Endothelial cell (in vitro differentiated cells): ENCODE measurements around the gene ENTREP1. TPM values are rescaled to one million over a fixed set of nuclear protein-coding genes. Genes with fewer than 3 reads are reported as not detected.

Experiments used
- DNase-seq: peaks from one replicate; pipeline ENCODE4 v3.0.0; 2021; ENCODE audit warnings: low spot score
- H3K27ac Mint-ChIP-seq: one replicate; pipeline ENCODE4 v1.8.0; 2021; ENCODE audit warnings: mixed read lengths, inconsistent platforms; ENCODE audit not compliant: unreplicated experiment
- H3K27me3 Mint-ChIP-seq: one replicate; pipeline ENCODE4 v1.8.0; 2021; ENCODE audit warnings: mild to moderate bottlenecking, moderate library complexity, mixed read lengths, inconsistent platforms; ENCODE audit not compliant: unreplicated experiment
- H3K36me3 Mint-ChIP-seq: one replicate; pipeline ENCODE4 v1.8.0; 2021; ENCODE audit warnings: mild to moderate bottlenecking, low read depth, mixed read lengths, inconsistent platforms; ENCODE audit not compliant: unreplicated experiment
- H3K4me1 Mint-ChIP-seq: one replicate; pipeline ENCODE4 v1.8.0; 2021; ENCODE audit warnings: mild to moderate bottlenecking, mixed read lengths, inconsistent platforms; ENCODE audit not compliant: unreplicated experiment
- H3K4me3 Mint-ChIP-seq: one replicate; pipeline ENCODE4 v1.8.0; 2021; ENCODE audit warnings: mild to moderate bottlenecking, mixed read lengths, inconsistent platforms; ENCODE audit not compliant: unreplicated experiment
- H3K9me3 Mint-ChIP-seq: one replicate; pipeline ENCODE4 v1.8.0; 2021; ENCODE audit warnings: mixed read lengths, inconsistent platforms; ENCODE audit not compliant: unreplicated experiment
- total RNA-seq: library from RNA; stranded (reverse); fragmentation: NEBNext Ultra II Directional; extraction: Animal tissue kit (Norgen Biotek cat#: 25700); gene quantifications from one replicate; pipeline ENCODE4 v1.2.1, GENCODE V29; 2021; ENCODE audit not compliant: unreplicated experiment
- TF ChIP-seq, protein P1 (sequence below): fragments of 200-600 bp; sonication (generic); IDR thresholded peaks from one replicate; pipeline ENCODE4 v1.5.0; 2021; ENCODE audit warnings: antibody characterized with exemption; ENCODE audit not compliant: unreplicated experiment

The ENTREP1 gene
- total RNA-seq, 1 donor from 2014 or later: 11.8 TPM

DNA sequence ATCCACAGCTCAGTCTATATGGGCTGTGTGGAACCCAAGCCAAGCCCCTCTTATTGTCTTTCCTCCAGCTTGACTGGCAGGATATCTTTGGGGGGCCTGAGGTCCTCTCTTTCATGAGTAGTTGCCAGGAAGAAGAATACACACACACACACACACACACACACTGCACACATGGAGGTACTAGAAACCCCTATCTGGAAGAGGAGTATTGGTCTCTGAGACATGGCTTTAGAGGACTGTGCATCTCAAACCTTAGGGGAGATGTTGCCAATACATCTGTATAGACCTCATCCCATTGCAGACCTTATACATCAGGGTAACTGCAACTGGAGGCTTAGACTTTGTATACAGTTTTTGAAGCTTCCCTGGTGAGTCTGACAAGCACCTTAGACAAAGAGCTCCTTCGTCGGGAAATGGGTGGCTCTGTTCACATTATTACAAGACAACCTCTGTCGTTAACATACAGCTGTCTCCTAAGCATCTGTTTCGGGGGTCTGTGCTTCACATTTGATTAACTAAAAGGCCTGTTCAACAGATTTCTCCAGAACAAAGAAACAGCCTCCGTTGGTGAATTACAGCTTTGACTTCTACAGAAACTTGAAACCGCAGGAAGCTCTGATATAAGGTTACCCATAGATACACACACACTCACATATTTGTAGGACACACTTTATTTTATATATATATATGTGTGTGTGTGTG lies 5.5 kb upstream of the ENTREP1 start:
- no peaks in the 10 kb centered on the region for H3K36me3 Mint-ChIP-seq
- no peak overlapping the region for H3K4me3 Mint-ChIP-seq
- H3K4me1 Mint-ChIP-seq: peaks cover 7% of the 10 kb centered on the region
- no peak overlapping the region for H3K27ac Mint-ChIP-seq
- TF ChIP-seq, protein P1, sequence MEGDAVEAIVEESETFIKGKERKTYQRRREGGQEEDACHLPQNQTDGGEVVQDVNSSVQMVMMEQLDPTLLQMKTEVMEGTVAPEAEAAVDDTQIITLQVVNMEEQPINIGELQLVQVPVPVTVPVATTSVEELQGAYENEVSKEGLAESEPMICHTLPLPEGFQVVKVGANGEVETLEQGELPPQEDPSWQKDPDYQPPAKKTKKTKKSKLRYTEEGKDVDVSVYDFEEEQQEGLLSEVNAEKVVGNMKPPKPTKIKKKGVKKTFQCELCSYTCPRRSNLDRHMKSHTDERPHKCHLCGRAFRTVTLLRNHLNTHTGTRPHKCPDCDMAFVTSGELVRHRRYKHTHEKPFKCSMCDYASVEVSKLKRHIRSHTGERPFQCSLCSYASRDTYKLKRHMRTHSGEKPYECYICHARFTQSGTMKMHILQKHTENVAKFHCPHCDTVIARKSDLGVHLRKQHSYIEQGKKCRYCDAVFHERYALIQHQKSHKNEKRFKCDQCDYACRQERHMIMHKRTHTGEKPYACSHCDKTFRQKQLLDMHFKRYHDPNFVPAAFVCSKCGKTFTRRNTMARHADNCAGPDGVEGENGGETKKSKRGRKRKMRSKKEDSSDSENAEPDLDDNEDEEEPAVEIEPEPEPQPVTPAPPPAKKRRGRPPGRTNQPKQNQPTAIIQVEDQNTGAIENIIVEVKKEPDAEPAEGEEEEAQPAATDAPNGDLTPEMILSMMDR: no peak
- peaks cover 6% of the 10 kb centered on the region for H3K27me3 Mint-ChIP-seq
- H3K9me3 Mint-ChIP-seq: no peaks in the 10 kb centered on the region
- no peak for DNase-seq

DNA sequence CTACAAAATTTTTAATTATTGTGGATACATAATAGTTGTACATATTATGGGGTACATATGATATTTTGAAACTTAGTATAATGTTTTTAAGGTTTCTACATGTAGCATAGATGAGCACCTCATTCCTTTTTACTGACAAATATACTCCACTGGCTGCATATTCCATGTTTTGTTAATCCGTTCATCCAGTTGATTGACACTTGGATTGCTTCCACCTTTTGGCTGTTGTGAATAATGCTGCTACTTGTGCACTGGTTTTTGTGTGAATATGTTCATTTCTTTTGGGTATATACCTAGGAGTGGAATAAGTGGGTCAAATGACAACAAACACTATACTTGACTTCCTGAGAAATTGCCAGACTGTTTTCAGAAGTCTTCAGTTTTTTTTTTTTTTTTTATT lies 2.8 kb upstream of the ENTREP1 start:
- Mint-ChIP-seq H3K4me1 (peaks cover 12% of the 10 kb centered on the region), H3K27me3 (peaks cover 15% of the 10 kb centered on the region), H3K27ac (no peak overlapping the region), H3K4me3 (no peak overlapping the region), H3K9me3 (no peaks in the 10 kb centered on the region), H3K36me3 (no peaks in the 10 kb centered on the region)
- no peak for DNase-seq
- TF ChIP-seq, protein P1: no peak

DNA sequence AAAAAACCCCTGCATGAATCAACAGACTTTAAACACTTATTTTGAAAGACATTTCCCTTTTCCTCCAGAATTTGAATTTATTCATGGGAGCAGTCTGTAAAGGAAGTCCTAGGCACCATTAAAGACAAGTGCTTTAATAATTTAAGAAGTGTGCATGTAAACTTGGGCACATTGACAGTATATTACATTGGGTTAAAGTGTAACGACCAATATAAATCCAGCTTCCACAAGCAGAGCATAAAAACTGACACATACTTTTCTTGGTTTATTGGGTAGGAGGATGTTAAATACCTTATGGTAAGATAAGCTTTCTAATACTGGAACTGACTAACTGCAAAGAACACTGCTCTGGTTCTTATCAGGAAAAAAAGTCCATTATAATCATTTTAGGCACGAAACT lies 1.2 kb upstream of the ENTREP1 start:
- DNase-seq: no peak
- H3K27me3 Mint-ChIP-seq: peaks cover 15% of the 10 kb centered on the region
- TF ChIP-seq, protein P1: no peak
- H3K36me3 Mint-ChIP-seq: no peaks in the 10 kb centered on the region
- peaks cover 11% of the 10 kb centered on the region for H3K4me1 Mint-ChIP-seq
- H3K4me3 Mint-ChIP-seq: peak overlapping the region; percentile 87
- H3K9me3 Mint-ChIP-seq: no peaks in the 10 kb centered on the region
- no peak overlapping the region for H3K27ac Mint-ChIP-seq

DNA sequence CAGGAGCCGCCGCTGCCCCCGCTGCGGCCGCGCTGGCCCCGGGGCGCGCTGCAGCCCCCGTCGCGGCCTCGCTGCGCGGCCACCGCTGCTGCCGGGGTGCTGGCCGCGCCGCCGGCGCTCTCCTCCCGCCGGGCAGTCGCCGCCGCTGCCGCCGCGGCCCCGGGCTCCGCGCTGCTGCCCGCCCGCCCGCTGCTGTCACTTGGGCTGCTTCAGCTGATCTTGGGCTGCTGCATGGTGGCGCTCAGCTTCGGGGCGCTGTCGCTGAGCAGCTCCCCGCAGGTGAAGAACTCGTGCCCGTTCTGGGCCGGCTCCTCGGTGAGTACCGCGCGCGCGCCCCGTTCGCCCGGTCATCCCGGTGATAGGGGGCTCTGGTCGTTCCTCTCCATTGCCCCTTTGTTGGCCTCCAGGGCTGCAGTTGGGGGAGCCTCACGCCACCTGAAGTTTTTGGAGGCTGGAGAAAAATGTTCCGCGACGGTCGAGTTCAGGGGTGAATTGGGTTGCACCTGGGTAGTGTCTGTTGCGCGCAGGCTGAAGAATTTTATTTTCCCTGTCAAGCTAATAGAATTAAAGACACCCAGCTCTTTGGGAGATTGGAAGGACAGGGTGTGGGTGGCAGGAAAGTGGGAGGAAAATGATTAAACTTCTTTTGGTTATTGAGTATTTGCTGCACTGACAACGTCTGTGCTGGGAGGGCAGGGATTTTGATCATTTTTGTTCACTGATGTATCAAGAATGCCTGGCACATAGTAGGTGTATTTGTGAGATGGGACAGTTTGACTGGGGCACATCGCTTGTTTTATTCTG lies 596 bp downstream of the ENTREP1 start:
- DNase-seq: peak; percentile 31
- TF ChIP-seq, protein P1: no peak
- no peaks in the 10 kb centered on the region for H3K36me3 Mint-ChIP-seq
- peaks cover 15% of the 10 kb centered on the region for H3K27me3 Mint-ChIP-seq
- H3K4me3 Mint-ChIP-seq: peak overlapping the region; percentile 85
- peaks cover 8% of the 10 kb centered on the region for H3K4me1 Mint-ChIP-seq
- H3K27ac Mint-ChIP-seq: no peak overlapping the region
- H3K9me3 Mint-ChIP-seq: no peaks in the 10 kb centered on the region

DNA sequence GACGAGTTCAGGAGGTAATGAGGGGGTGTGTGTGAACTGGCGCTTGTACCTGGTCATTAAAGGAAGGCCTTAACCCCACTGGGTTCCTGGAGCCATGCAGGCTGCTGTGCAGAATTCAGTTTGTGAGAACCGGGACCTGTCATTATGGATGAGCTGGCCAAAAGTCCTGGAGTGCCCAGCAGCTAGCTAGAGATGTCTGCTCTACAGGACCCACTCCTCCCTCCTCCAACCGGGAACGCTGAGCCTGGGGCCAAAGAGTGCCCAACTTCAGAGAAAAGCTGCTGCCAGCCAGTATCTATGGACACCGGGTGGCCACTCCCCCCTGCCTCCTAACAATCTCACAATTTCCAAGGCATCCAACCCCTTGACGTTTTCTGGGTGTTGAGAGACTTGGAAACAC lies 1.2 kb downstream of the ENTREP1 start:
- Mint-ChIP-seq H3K27ac (no peak overlapping the region), H3K27me3 (peaks cover 15% of the 10 kb centered on the region), H3K9me3 (no peaks in the 10 kb centered on the region), H3K36me3 (no peaks in the 10 kb centered on the region), H3K4me3 (peak overlapping the region; percentile 85), H3K4me1 (peaks cover 8% of the 10 kb centered on the region)
- TF ChIP-seq, protein P1: no peak
- no peak for DNase-seq
